Occipital lobe (tissue), 2 donors: ENCODE results near the gene WWOX. TPM values are rescaled to one million over a fixed set of nuclear protein-coding genes. Genes with fewer than 3 reads are reported as not detected.

Source experiments
- DNase-seq: peaks from one replicate; lab custom pipeline; 2025; lab: John Stamatoyannopoulos, UW
- total RNA-seq: library from RNA; depleted of rRNA; stranded (reverse); fragments of >200 nt; gene quantifications from one replicate; pipeline ENCODE4 v1.2.3, GENCODE V29; 2014

WWOX gene
- total RNA-seq, 1 donor from 2014 or later: 20.9 TPM

GRCh38 chr16:78435260-78435659 is 335.8 kb downstream of the WWOX start:
- no peak for DNase-seq

DNA sequence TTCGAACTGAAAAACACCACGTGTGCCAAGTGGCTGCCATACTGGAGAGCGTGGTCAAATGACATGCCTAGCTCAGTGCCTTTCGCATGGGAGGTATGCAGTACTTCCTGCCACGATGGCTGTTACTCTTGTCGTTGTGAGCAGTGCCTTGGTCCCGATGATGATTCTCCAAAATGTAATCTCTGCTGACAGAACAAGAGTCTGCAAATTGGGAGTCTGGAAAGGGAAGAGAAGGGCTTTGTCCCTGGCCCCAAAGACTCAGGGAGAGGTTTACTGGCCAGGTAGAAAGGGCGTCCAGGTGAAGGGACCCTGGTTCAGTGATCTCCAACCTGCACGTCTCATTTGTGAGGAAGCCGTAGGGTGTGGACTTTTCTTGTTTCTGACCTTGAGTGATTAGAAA is 336.6 kb downstream of the WWOX start:
- no peak for DNase-seq

DNA sequence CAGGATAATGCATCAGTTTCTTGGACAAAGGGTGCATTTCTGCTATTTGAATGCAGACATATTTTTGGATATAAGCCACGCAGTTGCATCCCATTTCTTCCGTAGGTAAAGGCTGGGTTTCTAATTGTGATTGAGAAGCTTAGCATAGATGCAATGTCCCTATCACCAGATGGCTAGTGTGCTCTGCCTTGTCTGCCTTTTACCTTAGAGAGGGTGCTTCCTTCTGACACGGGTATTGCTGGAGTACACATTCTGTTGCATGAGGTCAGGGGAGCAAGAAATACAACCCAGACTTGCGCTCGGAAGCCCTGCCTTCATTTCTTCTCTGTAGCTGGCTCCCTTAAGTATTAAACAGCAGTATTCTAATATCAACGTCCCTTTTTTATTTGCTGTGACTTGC is 337.4 kb downstream of the WWOX start:
- DNase-seq: no peak

GRCh38 chr16:78437352-78437968 is 338.0 kb downstream of the WWOX start:
- DNase-seq: no peak

GRCh38 chr16:78438219-78438618 is 338.8 kb downstream of the WWOX start:
- DNase-seq: no peak

DNA sequence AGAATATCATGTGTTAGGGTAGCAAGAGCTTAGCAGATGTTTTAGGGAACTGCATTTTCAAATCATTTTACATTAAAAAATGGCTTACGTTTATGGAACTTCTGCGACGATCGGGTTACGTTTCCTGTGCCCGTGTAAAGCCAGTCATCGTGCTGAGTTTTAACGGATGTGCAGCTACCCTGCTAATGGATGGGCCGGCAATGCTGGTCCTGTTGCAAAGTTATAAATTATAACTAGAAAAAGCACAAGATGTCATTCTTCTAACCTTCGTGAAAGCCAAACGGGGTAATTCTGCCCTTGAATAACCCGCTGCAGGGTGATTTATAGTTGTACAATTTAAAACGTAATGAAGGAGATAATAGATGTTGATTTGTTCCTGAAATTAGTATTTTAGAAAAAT is 339.2 kb downstream of the WWOX start:
- no peak for DNase-seq

DNA sequence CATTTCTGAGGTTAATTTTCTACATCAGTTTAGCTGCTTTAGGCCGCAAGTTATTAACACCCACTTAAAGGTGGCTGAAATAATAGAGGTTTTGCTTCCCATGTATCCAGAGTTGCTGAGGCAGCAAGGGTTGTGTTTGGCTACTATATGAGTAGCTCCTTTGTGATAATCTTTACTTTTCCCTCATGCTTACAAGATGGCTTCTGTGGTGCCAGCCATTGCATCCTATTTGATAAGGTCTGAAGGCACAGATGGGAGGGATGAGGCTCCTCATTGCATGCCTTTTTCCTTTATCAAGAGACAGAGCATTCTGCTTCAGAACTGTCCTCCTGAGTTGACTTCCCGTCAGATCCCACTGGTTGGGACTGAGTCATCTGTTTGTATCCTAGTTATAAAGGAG is 340.2 kb downstream of the WWOX start:
- no peak for DNase-seq

DNA sequence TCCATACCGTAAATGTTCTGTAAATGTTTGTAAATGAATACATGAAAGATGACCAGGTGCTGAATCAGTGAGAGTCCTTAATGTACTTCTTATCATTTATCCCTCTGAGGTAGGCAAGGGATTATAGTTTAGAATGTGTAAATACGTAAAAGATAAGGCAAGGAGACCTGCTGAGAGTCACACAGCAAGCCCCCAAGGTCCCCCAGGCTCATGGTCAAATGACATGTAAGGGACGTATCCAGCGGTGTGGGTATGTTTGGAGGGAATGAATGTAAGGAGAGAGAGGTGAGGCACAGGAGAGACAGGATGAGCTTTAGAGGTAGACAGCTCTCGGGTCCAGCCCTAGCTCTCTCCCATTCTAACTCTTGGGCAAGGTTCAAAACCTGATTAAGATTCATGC is 341.8 kb downstream of the WWOX start:
- DNase-seq: no peak

- DNase-seq: no peak
Observed at GRCh38 chr16:78443542-78444364, 344.3 kb downstream of the WWOX start.

DNA sequence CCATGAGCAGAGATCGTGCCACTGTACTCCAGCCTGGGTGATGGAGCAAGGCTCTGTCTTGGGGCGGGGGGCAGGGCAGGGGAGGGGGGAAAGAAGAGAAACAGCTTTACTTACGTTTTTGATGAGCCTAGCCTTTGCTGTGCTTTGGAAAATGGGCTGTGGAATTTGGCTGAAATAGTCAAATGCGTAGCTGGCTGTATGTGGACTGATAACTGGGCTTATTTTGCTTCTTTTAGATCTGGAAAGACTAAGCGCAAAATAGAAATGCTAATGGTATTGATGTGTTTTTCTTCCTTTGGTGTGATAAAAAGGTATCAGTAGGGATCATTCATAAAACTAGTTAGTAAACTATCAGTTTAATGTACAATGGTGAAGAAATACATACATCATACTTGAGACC is 346.4 kb downstream of the WWOX start:
- no peak for DNase-seq

DNA sequence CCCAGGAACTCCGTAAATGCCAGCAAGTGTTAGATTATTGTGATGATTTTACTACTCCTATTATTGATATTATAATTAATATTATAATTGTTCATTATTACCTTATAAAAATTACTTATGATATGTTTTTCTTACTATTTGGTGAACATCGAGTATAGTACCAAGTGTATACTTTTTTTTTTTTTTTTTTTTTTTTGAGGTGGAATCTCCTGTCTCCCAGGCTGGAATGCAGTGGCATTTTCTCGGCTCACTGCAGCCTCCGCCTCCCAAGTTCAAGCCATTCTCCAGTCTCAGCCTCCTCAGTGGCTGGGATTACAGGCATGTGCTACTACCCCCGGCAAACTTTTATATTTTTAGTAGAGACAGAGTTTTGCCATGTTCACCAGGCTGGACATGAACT is 347.0 kb downstream of the WWOX start:
- no peak for DNase-seq

DNA sequence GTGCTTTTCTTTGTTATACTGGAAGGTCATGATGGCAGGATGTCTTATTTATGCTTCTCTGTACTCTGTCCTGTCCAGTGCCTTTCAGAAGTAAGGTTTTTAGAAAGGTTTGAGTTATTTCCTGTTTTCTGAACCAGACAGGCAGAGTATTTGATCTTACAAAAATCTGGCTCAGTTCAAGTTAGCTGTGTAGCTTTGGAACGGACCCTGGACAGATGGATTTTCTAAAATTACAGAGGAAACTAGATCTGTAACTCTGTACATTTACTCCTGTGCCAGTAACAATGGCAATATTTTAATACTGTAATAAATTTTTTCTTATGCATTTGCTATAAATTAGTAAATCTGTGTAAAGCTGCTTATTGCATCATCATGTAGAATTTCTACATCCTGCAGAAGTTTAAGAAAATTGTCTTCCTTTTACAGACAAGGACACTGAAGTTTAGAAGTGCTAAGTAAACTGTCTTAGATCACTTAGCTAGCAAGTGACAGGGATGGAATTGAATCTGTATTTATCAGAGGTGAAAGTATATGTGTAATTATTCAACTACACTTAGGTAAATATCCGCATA is 347.6 kb downstream of the WWOX start:
- DNase-seq: no peak

GRCh38 chr16:78448658-78449271 is 349.3 kb downstream of the WWOX start:
- no peak for DNase-seq

GRCh38 chr16:78450255-78450654 is 350.8 kb downstream of the WWOX start:
- no peak for DNase-seq

- no peak for DNase-seq
Observed at GRCh38 chr16:78452025-78452555, 352.6 kb downstream of the WWOX start.

DNA sequence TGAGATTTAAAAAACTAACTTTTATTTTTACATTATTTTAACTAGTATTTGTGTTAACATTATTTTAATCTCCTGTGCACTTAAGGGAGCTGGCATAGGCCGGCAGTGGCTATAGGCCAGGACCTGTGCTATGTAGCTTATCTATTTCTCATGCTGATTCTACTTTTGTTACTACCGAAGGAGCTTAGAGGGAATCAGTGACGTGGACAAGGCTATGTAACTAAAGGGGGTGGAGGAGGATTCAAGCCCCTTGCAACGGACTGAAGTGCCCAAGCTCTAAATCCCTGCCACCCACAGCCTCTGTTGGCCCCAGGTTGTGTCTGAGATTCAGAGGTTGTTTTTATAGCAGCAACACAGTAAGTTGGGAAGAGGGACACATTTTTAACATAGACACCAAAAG is 356.4 kb downstream of the WWOX start:
- no peak for DNase-seq

- DNase-seq: no peak
Observed at GRCh38 chr16:78458588-78458987, 359.1 kb downstream of the WWOX start.

- no peak for DNase-seq
Observed at GRCh38 chr16:78460428-78460827, 361.0 kb downstream of the WWOX start.

DNA sequence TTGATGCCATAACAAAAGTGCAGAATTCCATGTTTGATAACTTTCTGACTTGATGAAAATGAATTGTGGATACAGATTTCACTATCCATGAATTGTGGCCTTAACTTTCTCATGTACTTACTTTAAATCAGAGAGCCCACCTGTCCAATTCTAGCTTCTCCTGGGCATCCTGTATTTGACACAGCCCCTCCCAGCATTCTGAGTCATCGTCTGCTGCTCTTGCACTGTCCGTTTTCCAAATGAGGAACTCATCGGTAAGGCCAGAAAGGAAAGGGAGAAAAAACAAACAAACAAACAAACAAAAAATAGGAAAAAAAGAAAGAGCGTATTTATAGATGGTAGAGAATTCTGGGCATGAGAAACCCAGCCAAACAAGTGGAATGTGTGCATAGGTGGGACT is 361.6 kb downstream of the WWOX start:
- DNase-seq: no peak

DNA sequence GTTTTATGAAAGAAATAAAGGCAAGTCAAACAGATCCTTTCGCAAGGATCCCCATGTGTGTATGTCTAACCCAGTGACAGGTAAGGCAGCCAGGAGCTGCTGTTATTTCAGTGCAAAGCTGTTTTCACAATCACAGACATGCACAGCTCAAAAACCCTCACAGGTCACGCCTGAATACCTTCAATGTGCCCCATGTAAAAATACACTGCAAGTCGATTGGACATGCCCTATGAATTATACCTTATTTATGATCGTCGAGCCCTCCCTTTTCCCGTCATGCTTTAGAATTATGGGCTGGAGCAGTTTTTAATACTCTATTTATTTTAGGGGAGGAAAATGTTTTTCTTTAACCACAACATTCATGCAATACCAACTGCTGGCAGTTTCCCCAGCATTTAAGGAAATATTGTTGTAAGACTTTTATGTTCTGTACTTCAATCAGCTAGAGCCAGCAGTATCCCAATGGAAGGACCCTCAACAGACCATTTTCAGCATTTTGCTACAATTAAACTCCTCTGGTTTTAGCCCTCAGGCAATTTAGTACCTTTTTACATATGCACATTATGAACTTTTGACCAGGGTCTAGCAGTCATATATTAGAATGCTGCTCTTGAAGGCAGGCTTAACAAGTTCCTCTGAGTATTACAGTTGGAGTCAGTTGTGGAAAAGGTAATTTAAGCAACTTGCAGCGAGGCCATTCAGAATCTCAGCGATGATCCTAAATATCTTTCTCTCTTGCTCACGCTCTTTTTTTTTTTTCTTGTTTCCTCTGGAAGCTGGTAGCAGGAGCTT is 362.2 kb downstream of the WWOX start:
- DNase-seq: no peak
